RWPE2 (cell line): ENCODE data around the gene TLX3.
"Not testable (repeated sequence)": the region's sequence is repeated elsewhere in the genome, so short reads cannot be mapped to it uniquely, and the experiment has no call there.

Experiments used
- ATAC-seq: fragments of 200-7000 bp; cut with Tn5 transposase; 3 replicates; pipeline ENCODE4 v1.9.1; 2021; ENCODE audit warnings: low read depth
- DNase-seq: peaks from one replicate; pipeline ENCODE4 v3.0.0-alpha.2; 2020; ENCODE audit warnings: low spot score
- H3K27ac ChIP-seq: fragments of 450-650 bp; 2 replicates; pipeline ENCODE4 v1.5.1; 2017; ENCODE audit warnings: mild to moderate bottlenecking; ENCODE audit not compliant: poor library complexity, severe bottlenecking
- H3K27me3 ChIP-seq: fragments of 250-450 bp; sonication (Bioruptor Pico); 2 replicates; pipeline ENCODE4 v1.5.1; 2021; ENCODE audit warnings: mild to moderate bottlenecking, moderate library complexity; ENCODE audit not compliant: insufficient read depth, poor library complexity, severe bottlenecking
- H3K36me3 ChIP-seq: fragments of 250-450 bp; sonication (Bioruptor Pico); 2 replicates; pipeline ENCODE4 v1.5.1; 2020; ENCODE audit warnings: low read depth, mild to moderate bottlenecking, moderate library complexity
- H3K4me1 ChIP-seq: fragments of 250-450 bp; sonication (Bioruptor Pico); 2 replicates; pipeline ENCODE4 v1.5.1; 2021; ENCODE audit warnings: mild to moderate bottlenecking, moderate library complexity; ENCODE audit not compliant: insufficient read depth, poor library complexity, severe bottlenecking
- H3K4me3 ChIP-seq: fragments of 250-450 bp; sonication (Bioruptor Pico); 2 replicates; pipeline ENCODE4 v1.5.1; 2021; ENCODE audit warnings: mild to moderate bottlenecking, moderate library complexity; ENCODE audit not compliant: severe bottlenecking
- H3K9me3 ChIP-seq: fragments of 250-450 bp; sonication (Bioruptor Pico); 2 replicates; pipeline ENCODE4 v1.5.1; 2021; ENCODE audit warnings: mild to moderate bottlenecking, moderate library complexity; ENCODE audit not compliant: severe bottlenecking
- CTCF ChIP-seq: fragments of 450-650 bp; IDR thresholded peaks from one replicate; pipeline ENCODE4 v1.5.1; 2017; ENCODE audit warnings: mild to moderate bottlenecking, moderate library complexity; ENCODE audit not compliant: poor library complexity, severe bottlenecking

TLX3 gene

GRCh38 chr5:171288066-171288465, 21.0 kb upstream of the TLX3 start:
- no peaks in the 10 kb centered on the region for H3K36me3 ChIP-seq
- ATAC-seq (no peak), DNase-seq (no peak)
- H3K4me3 ChIP-seq, result no peak overlapping the region
- no peaks in the 10 kb centered on the region for H3K9me3 ChIP-seq
- no peaks in the 10 kb centered on the region for H3K27me3 ChIP-seq
- TF ChIP-seq CTCF, result no peak
- no peak overlapping the region for H3K27ac ChIP-seq
- H3K4me1 ChIP-seq, result no peaks in the 10 kb centered on the region

- no peaks in the 10 kb centered on the region for H3K9me3 ChIP-seq
- H3K4me3 ChIP-seq, result no peak overlapping the region
- H3K27ac ChIP-seq, result no peak overlapping the region
- H3K27me3 ChIP-seq, result no peaks in the 10 kb centered on the region
- no peaks in the 10 kb centered on the region for H3K36me3 ChIP-seq
- no peak for TF ChIP-seq CTCF
- H3K4me1 ChIP-seq, result no peaks in the 10 kb centered on the region
- no peak for ATAC-seq
- DNase-seq, result no peak
These were observed 17.7 kb upstream of the TLX3 start for GRCh38 chr5:171291371-171291770.

- no peaks in the 10 kb centered on the region for H3K9me3 ChIP-seq
- DNase-seq, result no peak
- no peak overlapping the region for H3K4me3 ChIP-seq
- ATAC-seq, result no peak
- H3K27ac ChIP-seq, result no peak overlapping the region
- TF ChIP-seq CTCF, result no peak
- no peaks in the 10 kb centered on the region for H3K27me3 ChIP-seq
- no peaks in the 10 kb centered on the region for H3K36me3 ChIP-seq
- no peaks in the 10 kb centered on the region for H3K4me1 ChIP-seq
These were observed 13.7 kb upstream of the TLX3 start for GRCh38 chr5:171295299-171295698.

GRCh38 chr5:171295801-171296200, 13.2 kb upstream of the TLX3 start:
- no peaks in the 10 kb centered on the region for H3K27me3 ChIP-seq
- no peak for ATAC-seq

GRCh38 chr5:171297941-171298340, 11.1 kb upstream of the TLX3 start:
- ATAC-seq, DNase-seq, H3K27me3 ChIP-seq, H3K9me3 ChIP-seq, H3K4me3 ChIP-seq, H3K36me3 ChIP-seq, H3K27ac ChIP-seq, H3K4me1 ChIP-seq: not testable (repeated sequence)

More at GRCh38 chr5:171295801-171296200, 13.2 kb upstream of the TLX3 start:
- Histone ChIP-seq H3K4me1 (no peaks in the 10 kb centered on the region), H3K4me3 (no peak overlapping the region), H3K36me3 (no peaks in the 10 kb centered on the region), H3K27ac (no peak overlapping the region), H3K9me3 (no peaks in the 10 kb centered on the region)
- DNase-seq, result no peak
- no peak for TF ChIP-seq CTCF
